COLO829 (cell line): ENCODE measurements around the gene NOTCH2.
A peak's percentile ranks its signal among the peaks of the same experiment; 100 is the strongest.

Experiments
- DNase-seq: peaks from one replicate; pipeline ENCODE4 v3.0.0; 2012; ENCODE audit warnings: low spot score

NOTCH2 gene

DNA sequence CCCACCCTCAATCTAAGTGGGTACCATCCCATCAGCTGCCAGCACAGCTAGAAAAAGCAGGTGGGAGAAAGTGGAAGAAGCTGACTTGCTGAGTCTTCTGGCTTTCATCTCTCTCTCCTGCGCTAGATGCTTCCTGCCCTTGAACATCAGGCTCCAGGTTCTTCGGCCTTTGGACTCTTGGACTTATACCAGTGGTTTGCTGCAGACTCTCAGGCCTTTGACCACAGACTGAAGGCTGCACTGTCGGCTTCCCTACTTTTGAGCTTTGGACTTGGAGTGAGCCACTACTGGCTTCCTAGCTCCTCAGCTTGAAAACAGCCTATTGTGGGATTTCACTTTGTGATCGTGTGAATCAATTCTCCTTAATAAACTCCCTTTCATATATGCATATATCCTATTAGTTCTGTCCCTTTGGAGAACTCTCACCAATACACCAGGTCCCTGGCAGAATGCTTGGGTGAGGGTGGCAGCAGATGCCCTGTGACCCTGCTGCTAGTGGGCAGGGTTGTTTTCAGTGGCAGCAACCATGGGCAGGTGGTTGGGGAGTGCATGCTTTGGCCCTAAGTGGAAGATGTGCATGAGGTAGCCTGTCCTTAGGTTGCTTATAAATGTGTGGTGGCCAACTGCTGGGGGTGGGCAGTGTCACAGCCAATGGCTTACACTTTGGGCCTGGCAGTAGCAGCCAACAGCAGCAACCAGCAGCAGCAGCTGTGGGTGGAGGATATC is 162.4 kb downstream of the NOTCH2 start:
- DNase-seq = no peak

- no peak for DNase-seq
These were observed 166.0 kb downstream of the NOTCH2 start for GRCh38 chr1:119903443-119903835.

DNA sequence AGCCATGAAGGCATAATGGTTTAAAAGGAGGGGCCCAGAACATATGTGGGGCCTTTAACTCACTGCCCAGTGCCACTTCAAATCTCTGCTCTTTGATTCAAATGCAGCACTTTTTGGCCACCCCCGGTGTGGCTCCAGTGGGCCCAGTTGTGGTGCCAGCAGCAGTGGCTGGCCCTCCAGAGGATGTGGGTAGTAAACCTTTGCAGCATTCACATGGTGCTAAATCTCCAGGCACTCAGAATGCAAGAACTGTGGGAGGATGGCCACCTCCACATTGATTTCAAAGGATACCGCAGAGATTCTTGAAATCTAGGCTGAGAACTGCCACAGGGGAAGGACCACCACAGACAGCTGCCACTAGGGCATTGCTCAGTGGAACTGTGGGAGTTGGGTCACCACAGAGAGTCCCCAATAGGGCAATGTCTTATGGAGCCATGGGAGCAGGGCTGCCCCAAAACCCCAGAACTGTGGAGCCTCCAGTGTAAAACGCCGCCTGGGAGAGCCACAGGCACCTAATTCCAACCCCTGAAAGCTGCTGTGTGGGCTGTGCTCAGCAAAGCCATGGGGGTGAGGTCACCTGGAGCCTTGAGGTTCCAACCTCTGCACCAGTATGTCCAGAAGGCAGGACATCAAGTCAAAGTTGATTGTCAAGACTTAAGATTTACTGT is 166.6 kb downstream of the NOTCH2 start:
- DNase-seq = no peak

- DNase-seq = no peak
These were observed 170.3 kb downstream of the NOTCH2 start for GRCh38 chr1:119898981-119899720.

GRCh38 chr1:119898530-119898929 is 170.9 kb downstream of the NOTCH2 start:
- DNase-seq = no peak

- no peak for DNase-seq
These were observed 173.2 kb downstream of the NOTCH2 start, which contains the start of gene ADAM30 for GRCh38 chr1:119896303-119896702. TSS of gene ADAM30 (minus strand) at chr1:119896515. CDS start at chr1:119896336, 179 bp downstream.

DNA sequence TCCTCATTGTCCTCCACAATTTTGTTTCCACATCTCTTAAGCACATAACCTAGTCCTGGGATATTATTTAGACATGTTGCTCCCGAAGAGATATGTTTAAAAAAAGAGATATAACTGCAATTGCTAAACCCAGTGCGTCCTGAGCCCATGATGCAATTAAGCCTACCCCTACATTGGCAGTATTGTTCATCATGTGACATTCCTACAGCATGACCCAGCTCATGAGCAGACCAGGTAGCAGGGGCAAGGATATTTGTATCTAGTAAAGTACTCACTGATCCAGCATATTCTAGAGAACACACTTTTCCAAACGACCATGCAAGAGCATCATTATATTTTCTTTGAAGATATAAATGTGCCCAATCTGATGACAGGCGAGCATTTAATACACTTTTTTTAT is 174.4 kb downstream of the NOTCH2 start:
- no peak for DNase-seq

DNA sequence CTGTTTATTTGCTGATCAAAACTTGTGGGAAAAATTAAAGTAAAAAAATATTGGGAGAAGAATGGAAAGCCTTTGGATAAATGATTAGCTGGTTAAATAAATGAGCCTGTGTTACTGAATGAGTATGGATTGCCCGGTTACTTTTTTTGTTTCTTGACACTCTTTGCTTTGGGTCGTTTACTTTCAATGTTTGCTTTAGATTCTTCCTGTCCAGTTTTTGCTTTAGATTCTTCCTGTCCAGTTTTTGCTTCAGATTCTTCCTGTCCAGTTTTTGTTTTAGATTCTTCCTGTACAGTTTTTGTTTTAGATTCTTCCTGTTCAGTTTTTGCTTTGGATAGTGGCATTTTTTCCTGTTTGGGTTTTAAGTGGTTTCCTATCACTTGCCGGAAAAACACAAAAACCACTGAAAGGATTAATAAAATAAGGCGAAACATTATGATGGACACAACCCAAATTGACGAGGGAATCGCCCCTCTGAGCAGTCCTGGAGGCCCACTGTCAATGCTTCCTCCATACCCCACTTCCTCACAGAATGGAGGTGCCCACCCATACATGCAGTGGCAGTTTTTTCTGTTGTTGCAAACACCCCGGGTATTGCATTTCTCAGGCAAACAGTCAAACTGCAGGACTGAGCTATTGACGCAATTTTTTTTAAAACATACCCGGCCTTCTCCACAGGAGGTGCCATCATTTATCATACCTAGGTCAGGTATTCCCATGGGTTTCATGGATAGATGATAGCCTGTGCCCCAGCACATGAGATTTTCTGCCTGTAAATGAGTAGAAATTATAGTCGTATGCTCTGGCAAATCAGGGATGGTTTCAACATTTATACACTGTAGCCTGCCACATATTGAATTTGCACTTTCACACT is 175.4 kb downstream of the NOTCH2 start:
- no peak for DNase-seq

GRCh38 chr1:119893238-119893791 is 176.1 kb downstream of the NOTCH2 start:
- no peak for DNase-seq

GRCh38 chr1:119891386-119891785 is 178.1 kb downstream of the NOTCH2 start:
- DNase-seq = no peak

- DNase-seq = no peak
These were observed 181.0 kb downstream of the NOTCH2 start for GRCh38 chr1:119888476-119888875.

- DNase-seq = no peak
These were observed 182.0 kb downstream of the NOTCH2 start for GRCh38 chr1:119887427-119887826.

DNA sequence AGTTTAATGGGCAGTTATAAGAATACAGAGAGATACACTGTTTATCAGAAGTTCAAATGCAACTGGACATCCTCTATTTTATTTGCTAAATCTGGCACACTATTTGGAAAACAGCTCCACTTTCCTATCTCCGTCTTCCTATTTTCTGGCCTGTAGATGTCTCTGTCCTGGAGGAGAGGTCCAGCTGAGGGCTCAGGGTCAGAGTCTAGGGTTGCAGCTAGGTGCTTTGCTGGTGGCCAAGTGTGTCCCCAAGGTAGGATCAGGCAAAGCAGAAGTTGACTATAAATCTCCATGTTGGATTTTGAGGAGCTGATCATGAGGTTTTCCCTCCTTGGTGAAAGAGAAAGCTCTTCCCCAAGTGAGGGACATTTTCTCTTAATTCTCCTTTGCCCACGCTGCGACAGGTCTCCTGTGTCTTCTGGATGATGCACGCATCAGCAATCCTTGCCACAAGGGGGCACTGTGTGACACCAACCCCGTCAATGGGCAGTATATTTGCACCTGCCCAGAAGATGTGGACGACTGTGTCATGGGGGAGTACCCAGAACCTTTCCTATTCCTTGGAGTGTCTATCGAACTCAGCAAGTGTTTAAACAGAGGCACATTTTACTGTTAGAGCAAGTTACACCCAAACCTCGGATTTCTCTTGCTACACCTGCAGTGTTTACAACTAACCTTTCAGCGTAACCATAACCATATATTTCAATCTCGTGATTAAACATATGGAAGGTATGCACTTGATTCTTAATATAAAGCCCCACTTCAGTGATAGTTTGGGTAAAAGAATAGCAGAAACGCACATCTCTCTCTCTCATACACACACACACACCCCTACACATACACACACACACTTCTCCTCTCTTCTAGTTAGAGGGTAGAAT is 183.3 kb downstream of the NOTCH2 start:
- DNase-seq = peak; percentile 25

- DNase-seq = no peak
These were observed 184.8 kb downstream of the NOTCH2 start for GRCh38 chr1:119884711-119885110.

DNA sequence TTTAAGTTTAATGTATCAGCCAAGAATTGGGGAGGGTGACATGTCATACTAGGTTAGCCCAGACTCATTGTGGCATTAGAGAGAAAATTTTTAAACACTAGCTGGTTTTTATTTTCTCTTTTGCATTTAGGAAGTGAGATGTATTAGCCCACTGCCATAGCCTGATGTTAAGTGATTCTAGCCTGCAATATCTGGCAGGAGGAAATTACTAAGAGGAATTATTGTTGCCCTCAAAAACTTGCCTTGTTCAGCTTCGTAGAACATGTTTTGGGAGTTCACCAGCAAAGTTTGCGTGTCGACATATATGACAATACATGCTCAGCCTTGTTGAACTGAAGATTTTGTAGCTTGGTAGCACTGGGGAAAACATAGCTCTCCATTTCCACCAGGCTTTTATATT is 185.6 kb downstream of the NOTCH2 start:
- DNase-seq = no peak

GRCh38 chr1:119882132-119883049 is 187.1 kb downstream of the NOTCH2 start:
- no peak for DNase-seq

- DNase-seq = no peak
These were observed 189.7 kb downstream of the NOTCH2 start for GRCh38 chr1:119879510-119880434.

DNA sequence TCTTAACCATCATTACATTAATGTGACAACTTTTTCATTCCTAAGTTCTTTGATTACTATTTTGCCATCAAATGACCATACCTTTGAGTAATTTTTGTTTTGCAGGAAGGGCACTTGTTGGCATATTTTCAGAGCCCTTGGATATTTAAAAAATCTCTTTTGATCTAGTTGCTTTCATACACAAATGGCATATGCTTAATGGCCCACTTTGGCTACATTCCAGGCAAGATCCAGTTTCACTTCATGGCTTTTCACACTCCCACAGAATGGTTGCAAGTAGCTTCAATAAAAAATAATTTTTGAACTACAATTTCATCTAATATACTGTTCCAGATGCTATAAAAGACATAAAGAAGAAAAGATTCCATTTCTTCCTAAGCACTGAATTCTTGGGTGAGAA is 191.3 kb downstream of the NOTCH2 start:
- DNase-seq = no peak
